Neutrophil (primary cell): Measurements from ENCODE around the gene TMEM59.
"Not testable (repeated sequence)": the region's sequence is repeated elsewhere in the genome, so short reads cannot be mapped to it uniquely, and the experiment has no call there.

Experiments used
- H3K27ac ChIP-seq: fragments of 200-600 bp; sonication (generic); 2 replicates; pipeline ENCODE4 v1.5.1; 2016; ENCODE audit warnings: mild to moderate bottlenecking, moderate library complexity
- H3K27me3 ChIP-seq: fragments of 200-600 bp; sonication (generic); 2 replicates; pipeline ENCODE4 v1.6.0; 2016; ENCODE audit warnings: mild to moderate bottlenecking
- H3K36me3 ChIP-seq: fragments of 200-600 bp; sonication (generic); 2 replicates; pipeline ENCODE4 v1.5.1; 2017
- H3K4me1 ChIP-seq, 2 experiments: fragments of 200-600 bp in 1 of 2; sonication (generic) in 1 of 2; 1 replicate in 1 of 2; 2 replicates in 1 of 2; pipeline versions ENCODE4 v1.5.1 to v1.6.1; 2013 to 2016; ENCODE audit warnings: low read depth in 1 of 2, low read length in 1 of 2, mild to moderate bottlenecking in 1 of 2, moderate library complexity in 1 of 2; ENCODE audit not compliant: control insufficient read depth in 1 of 2, insufficient read depth in 1 of 2
- H3K4me3 ChIP-seq, 2 experiments: fragments of 200-600 bp in 1 of 2; sonication (generic) in 1 of 2; 1 replicate in 1 of 2; 2 replicates in 1 of 2; pipeline ENCODE4 v1.5.1; 2013 to 2016; ENCODE audit warnings: low read depth in 1 of 2, low read length in 1 of 2, mild to moderate bottlenecking in 1 of 2, moderate library complexity in 1 of 2
- H3K9me3 ChIP-seq: fragments of 200-600 bp; sonication (generic); 2 replicates; pipeline ENCODE4 v1.5.1; 2016
- CTCF ChIP-seq: fragments of 200-600 bp; sonication (generic); IDR thresholded peaks from 2 replicates; pipeline ENCODE4 v1.5.1; 2016; ENCODE audit warnings: antibody characterized with exemption

TMEM59 gene

GRCh38 chr1:54024358-54024757 is 28.6 kb downstream of the TMEM59 start:
- Histone ChIP-seq H3K9me3 (no peaks in the 10 kb centered on the region), H3K36me3 (peaks cover 6% of the 10 kb centered on the region), H3K27me3 (no peaks in the 10 kb centered on the region), H3K27ac (no peak overlapping the region), H3K4me3 (no peak overlapping the region), H3K4me1 (no peaks in the 10 kb centered on the region)
- TF ChIP-seq CTCF, result no peak

GRCh38 chr1:54019562-54020176 is 33.3 kb downstream of the TMEM59 start:
- not testable (repeated sequence) for H3K36me3 ChIP-seq, H3K27me3 ChIP-seq, H3K4me1 ChIP-seq, H3K27ac ChIP-seq, H3K9me3 ChIP-seq, H3K4me3 ChIP-seq

- Histone ChIP-seq H3K4me1 (no peaks in the 10 kb centered on the region), H3K27me3 (no peaks in the 10 kb centered on the region), H3K9me3 (no peaks in the 10 kb centered on the region), H3K36me3 (no peaks in the 10 kb centered on the region), H3K27ac (no peak overlapping the region), H3K4me3 (no peak overlapping the region)
- TF ChIP-seq CTCF, result no peak
Observed at GRCh38 chr1:54018635-54019034, 34.4 kb downstream of the TMEM59 start.

GRCh38 chr1:54017979-54018378 is 35.0 kb downstream of the TMEM59 start, which contains the start of gene LDLRAD1:
Gene LDLRAD1 (minus strand): TSS chr1:54018186. CDS start chr1:54018112, 74 bp downstream.
- Histone ChIP-seq H3K4me1 (no peaks in the 10 kb centered on the region), H3K27me3 (no peaks in the 10 kb centered on the region), H3K27ac (no peak within 1 kb of the TSS), H3K4me3 (no peak within 1 kb of the TSS), H3K36me3 (no peaks in the 10 kb centered on the region), H3K9me3 (no peaks in the 10 kb centered on the region)
- TF ChIP-seq CTCF, result no peak

- no peak for TF ChIP-seq CTCF
- no peaks in the 10 kb centered on the region for H3K9me3 ChIP-seq
- H3K4me3 ChIP-seq, result no peak overlapping the region
- no peaks in the 10 kb centered on the region for H3K36me3 ChIP-seq
- H3K27ac ChIP-seq, result no peak overlapping the region
- no peaks in the 10 kb centered on the region for H3K4me1 ChIP-seq
- H3K27me3 ChIP-seq, result no peaks in the 10 kb centered on the region
Observed at GRCh38 chr1:54016343-54017282, 36.4 kb downstream of the TMEM59 start.
